Activated CD4-positive, alpha-beta memory T cell treated with anti-CD3 and anti-CD28 coated beads for 36 hours (primary cell): Measurements from ENCODE around the gene GALNT2. TPM values are rescaled to one million over a fixed set of nuclear protein-coding genes. Genes with fewer than 3 reads are reported as not detected.

Source experiments
- CTCF ChIA-PET: fragments of 350-600 bp; sonication (Branson Sonifier 250); formaldehyde crosslinking; loops from one replicate; lab custom pipeline; 2021; ENCODE audit warnings: antibody characterized with exemption, inconsistent platforms; lab: Charles Lee
- POLR2A ChIA-PET: fragments of 350-600 bp; sonication (Branson Sonifier 250); formaldehyde crosslinking; loops from one replicate; lab custom pipeline; 2021; ENCODE audit warnings: antibody characterized with exemption; lab: Charles Lee
- DNase-seq: peaks from one replicate; pipeline ENCODE4 v3.0.0-alpha.2; 2020
- H3K27ac Mint-ChIP-seq: one replicate; pipeline ENCODE4 v1.8.0; 2021; ENCODE audit warnings: mixed read lengths
- H3K27me3 Mint-ChIP-seq: one replicate; pipeline ENCODE4 v1.8.0; 2021; ENCODE audit warnings: mixed read lengths
- H3K36me3 Mint-ChIP-seq: one replicate; pipeline ENCODE4 v1.8.0; 2021; ENCODE audit warnings: mixed read lengths
- H3K4me1 Mint-ChIP-seq: one replicate; pipeline ENCODE4 v1.8.0; 2021; ENCODE audit warnings: low read depth, mixed read lengths
- H3K4me3 Mint-ChIP-seq: one replicate; pipeline ENCODE4 v1.8.0; 2021; ENCODE audit warnings: mild to moderate bottlenecking, mixed read lengths
- H3K9me3 Mint-ChIP-seq: one replicate; pipeline ENCODE4 v1.8.0; 2021; ENCODE audit warnings: mixed read lengths
- intact Hi-C: fragments of 100-400 bp; cut with micrococcal nuclease; formaldehyde crosslinking; loops from one replicate; pipeline ENCODE4 v1.15.1; 2023
- total RNA-seq, 2 experiments: library from RNA; stranded (reverse); gene quantifications; one replicate each; pipeline ENCODE4 v1.2.3, GENCODE V29; 2021

The GALNT2 gene
- total RNA-seq, 2 experiments from 2014 or later: 49.5 to 51.0 TPM

GRCh38 chr1:230084408-230085177 lies 17.6 kb downstream of the GALNT2 start:
- peaks cover 13% of the 10 kb centered on the region for H3K9me3 Mint-ChIP-seq
- H3K27me3 Mint-ChIP-seq: peaks cover 1% of the 10 kb centered on the region
- H3K4me1 Mint-ChIP-seq: peaks cover 61% of the 10 kb centered on the region
- ChIA-PET POLR2A (interaction anchor here (1.0 to 3.3 kb wide), 5 partner anchors 8 to 25 kb away, joined by 3 to 27 read pairs (median 5); partner anchors contain the start of gene GALNT2), CTCF (interaction anchor here (1.3 to 1.9 kb wide), 4 partner anchors 9 to 83 kb away, joined by 4 to 9 read pairs (median 5); no protein-coding TSS in a partner anchor)
- peak; percentile 90 for DNase-seq
- peak overlapping the region; percentile 78 for H3K27ac Mint-ChIP-seq
- intact Hi-C loops: loop anchor here (1.0 kb wide), 4 partner anchors 8 to 26 kb away; no protein-coding TSS in a partner anchor
- H3K36me3 Mint-ChIP-seq: peaks cover 21% of the 10 kb centered on the region
- H3K4me3 Mint-ChIP-seq: peak overlapping the region; percentile 33

DNA sequence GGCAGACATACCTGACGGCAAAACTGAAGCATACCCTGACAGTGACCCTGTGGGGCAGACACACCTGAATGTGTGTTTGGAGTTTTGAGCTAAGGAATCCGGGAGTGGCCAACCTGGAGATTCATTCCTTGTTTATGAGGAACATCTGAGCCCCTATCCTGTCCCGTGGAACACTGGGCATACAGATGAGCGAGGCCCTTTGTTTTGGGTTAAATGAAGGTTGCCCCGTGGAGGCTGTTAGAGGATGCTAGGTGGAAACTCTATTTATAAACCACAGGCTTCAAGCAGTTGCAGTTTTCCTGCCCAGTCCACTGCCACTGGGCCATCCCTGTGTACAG lies 18.1 kb downstream of the GALNT2 start:
- peaks cover 1% of the 10 kb centered on the region for H3K27me3 Mint-ChIP-seq
- peaks cover 23% of the 10 kb centered on the region for H3K36me3 Mint-ChIP-seq
- no peak overlapping the region for H3K27ac Mint-ChIP-seq
- no peak for DNase-seq
- ChIA-PET CTCF (interaction anchor here (1.3 to 1.9 kb wide), 2 partner anchors 9 to 19 kb away, joined by 4 to 9 read pairs; no protein-coding TSS in a partner anchor), POLR2A (interaction anchor here (1.0 to 3.3 kb wide), 4 partner anchors 9 to 24 kb away, joined by 3 to 27 read pairs (median 12); partner anchors contain the start of gene GALNT2)
- peaks cover 59% of the 10 kb centered on the region for H3K4me1 Mint-ChIP-seq
- peaks cover 13% of the 10 kb centered on the region for H3K9me3 Mint-ChIP-seq
- no peak overlapping the region for H3K4me3 Mint-ChIP-seq
- intact Hi-C loops: no loop called here

- no peak for DNase-seq
- ChIA-PET POLR2A (interaction anchor here (1.1 kb wide), 1 partner anchor 24 kb away, joined by 3 read pairs; no protein-coding TSS in a partner anchor), CTCF (interaction anchor here (1.3 kb wide), 1 partner anchor 10 kb away, joined by 4 read pairs; no protein-coding TSS in a partner anchor)
- Mint-ChIP-seq H3K4me3 (no peak overlapping the region), H3K4me1 (peaks cover 59% of the 10 kb centered on the region), H3K27me3 (peaks cover 1% of the 10 kb centered on the region), H3K9me3 (peaks cover 13% of the 10 kb centered on the region), H3K27ac (no peak overlapping the region), H3K36me3 (peaks cover 27% of the 10 kb centered on the region)
- intact Hi-C loops: no loop called here
These were observed 19.1 kb downstream of the GALNT2 start for GRCh38 chr1:230086151-230086550.

- Mint-ChIP-seq H3K4me1 (peaks cover 59% of the 10 kb centered on the region), H3K36me3 (peaks cover 35% of the 10 kb centered on the region), H3K27me3 (peaks cover 1% of the 10 kb centered on the region), H3K9me3 (peaks cover 13% of the 10 kb centered on the region), H3K4me3 (no peak overlapping the region), H3K27ac (no peak overlapping the region)
- POLR2A ChIA-PET: interaction anchor here (1.1 to 1.5 kb wide), 2 partner anchors 18 to 23 kb away, joined by 3 to 8 read pairs; no protein-coding TSS in a partner anchor
- CTCF ChIA-PET: interaction anchor here (1.3 kb wide), 1 partner anchor 17 kb away, joined by 3 read pairs; no protein-coding TSS in a partner anchor
- DNase-seq: no peak
- intact Hi-C loops: no loop called here
These were observed 20.1 kb downstream of the GALNT2 start for GRCh38 chr1:230087028-230087716.

GRCh38 chr1:230087717-230088105 lies 20.7 kb downstream of the GALNT2 start:
- peaks cover 8% of the 10 kb centered on the region for H3K9me3 Mint-ChIP-seq
- no peak for DNase-seq
- H3K36me3 Mint-ChIP-seq: peaks cover 33% of the 10 kb centered on the region
- peaks cover 56% of the 10 kb centered on the region for H3K4me1 Mint-ChIP-seq
- peaks cover under 1% of the 10 kb centered on the region for H3K27me3 Mint-ChIP-seq
- CTCF ChIA-PET: interaction anchor here (1.3 kb wide), 1 partner anchor 16 kb away, joined by 3 read pairs; no protein-coding TSS in a partner anchor
- H3K27ac Mint-ChIP-seq: no peak overlapping the region
- POLR2A ChIA-PET: interaction anchor here (1.5 kb wide), 1 partner anchor 17 kb away, joined by 8 read pairs; no protein-coding TSS in a partner anchor
- intact Hi-C loops: no loop called here
- H3K4me3 Mint-ChIP-seq: no peak overlapping the region

GRCh38 chr1:230090194-230090711 lies 23.2 kb downstream of the GALNT2 start:
- Mint-ChIP-seq H3K9me3 (no peaks in the 10 kb centered on the region), H3K36me3 (peaks cover 31% of the 10 kb centered on the region), H3K27ac (no peak overlapping the region), H3K27me3 (no peaks in the 10 kb centered on the region), H3K4me3 (no peak overlapping the region), H3K4me1 (peaks cover 31% of the 10 kb centered on the region)
- ChIA-PET CTCF (no interaction called here), POLR2A (no interaction called here)
- no peak for DNase-seq
- intact Hi-C loops: no loop called here

DNA sequence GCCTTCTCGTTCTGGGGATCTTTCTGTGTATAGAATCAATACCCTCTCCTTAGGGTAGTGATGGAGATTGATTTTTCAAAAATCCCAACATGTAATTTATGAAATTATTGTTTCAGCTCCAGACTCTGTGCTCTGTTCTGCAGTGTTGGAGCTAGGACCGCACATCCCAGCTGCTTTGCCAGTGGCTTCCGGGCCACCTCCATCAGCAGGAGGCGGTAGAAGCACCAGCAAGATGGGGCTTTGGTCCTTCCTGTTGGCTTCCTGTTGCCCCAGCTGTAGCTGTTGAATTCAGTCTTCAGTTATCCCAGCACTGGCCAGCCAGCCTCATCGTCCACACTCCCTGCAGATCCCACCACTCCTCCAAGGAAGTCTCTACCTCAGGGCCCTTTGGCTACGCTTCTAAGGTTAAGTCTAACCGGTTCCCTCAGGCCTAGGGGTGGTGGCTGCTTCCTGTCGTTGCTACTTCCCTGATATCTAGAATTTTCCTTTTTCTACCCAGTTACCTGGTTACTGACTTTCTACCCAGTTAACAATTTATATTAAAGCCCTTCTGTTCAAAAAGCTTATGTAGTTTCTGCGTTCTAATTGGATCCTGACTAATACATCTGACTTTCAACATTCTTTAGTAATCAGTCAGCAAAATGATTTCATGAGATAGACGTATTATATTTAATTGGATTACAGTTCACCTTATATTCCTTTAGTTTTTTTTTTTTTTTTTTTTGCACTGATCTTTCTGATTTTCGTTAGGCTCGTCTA lies 24.6 kb downstream of the GALNT2 start:
- H3K4me1 Mint-ChIP-seq: peaks cover 20% of the 10 kb centered on the region
- CTCF ChIA-PET: interaction anchor here (0.6 kb wide), 1 partner anchor 13 kb away, joined by 3 read pairs; no protein-coding TSS in a partner anchor
- no peaks in the 10 kb centered on the region for H3K27me3 Mint-ChIP-seq
- no peaks in the 10 kb centered on the region for H3K9me3 Mint-ChIP-seq
- DNase-seq: no peak
- intact Hi-C loops: no loop called here
- no peak overlapping the region for H3K27ac Mint-ChIP-seq
- peaks cover 36% of the 10 kb centered on the region for H3K36me3 Mint-ChIP-seq
- POLR2A ChIA-PET: no interaction called here
- no peak overlapping the region for H3K4me3 Mint-ChIP-seq

- Mint-ChIP-seq H3K4me3 (no peak overlapping the region), H3K27ac (no peak overlapping the region), H3K4me1 (no peaks in the 10 kb centered on the region), H3K9me3 (no peaks in the 10 kb centered on the region), H3K36me3 (peaks cover 36% of the 10 kb centered on the region), H3K27me3 (no peaks in the 10 kb centered on the region)
- intact Hi-C loops: no loop called here
- ChIA-PET CTCF (interaction anchor here (0.7 to 1.2 kb wide), 2 partner anchors 10 to 16 kb away, joined by 3 read pairs; no protein-coding TSS in a partner anchor), POLR2A (no interaction called here)
- DNase-seq: no peak
These were observed 27.7 kb downstream of the GALNT2 start for GRCh38 chr1:230094746-230095145.

DNA sequence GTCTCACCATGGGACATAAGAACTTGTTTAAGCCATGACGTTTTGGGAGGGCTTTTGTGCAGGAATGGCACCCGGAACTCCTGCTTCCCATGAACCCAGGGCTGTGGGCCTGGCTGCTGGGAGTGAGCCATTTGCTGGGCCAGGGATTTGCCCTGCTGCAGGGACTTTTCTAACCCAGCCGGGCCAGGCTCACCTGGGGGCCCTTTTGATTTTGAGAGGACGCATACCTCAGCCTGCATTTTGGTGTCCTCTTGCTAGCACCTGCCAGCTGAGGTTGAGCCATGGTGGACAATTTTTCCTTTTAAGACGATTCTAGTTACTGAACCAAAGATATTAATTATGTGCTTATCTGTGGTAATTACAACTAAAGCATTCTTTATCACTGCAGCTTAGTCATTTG lies 28.9 kb downstream of the GALNT2 start:
- Mint-ChIP-seq H3K4me3 (no peak overlapping the region), H3K27me3 (no peaks in the 10 kb centered on the region), H3K4me1 (no peaks in the 10 kb centered on the region), H3K9me3 (no peaks in the 10 kb centered on the region), H3K36me3 (peaks cover 27% of the 10 kb centered on the region), H3K27ac (no peak overlapping the region)
- no peak for DNase-seq
- ChIA-PET POLR2A (no interaction called here), CTCF (no interaction called here)
- intact Hi-C loops: no loop called here

DNA sequence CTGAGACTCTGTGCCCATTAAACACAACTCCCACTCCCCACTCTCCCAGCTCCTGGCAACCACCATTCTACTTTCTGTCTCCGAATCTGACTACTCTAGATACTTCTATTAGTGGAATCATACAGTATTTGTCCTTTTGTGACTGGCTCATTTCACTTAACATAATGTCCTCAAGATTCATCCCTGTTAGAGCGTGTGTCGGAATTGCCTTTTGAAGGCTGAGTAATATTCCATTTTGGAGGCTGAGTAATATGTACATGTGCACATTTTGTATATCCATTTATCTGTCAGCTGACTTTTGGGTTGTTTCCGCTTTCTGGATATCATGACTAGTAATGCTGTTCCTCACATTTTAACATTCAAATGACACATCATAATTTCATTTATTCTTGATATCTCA lies 30.3 kb downstream of the GALNT2 start:
- Mint-ChIP-seq H3K27me3 (no peaks in the 10 kb centered on the region), H3K4me1 (peaks cover 7% of the 10 kb centered on the region), H3K9me3 (no peaks in the 10 kb centered on the region), H3K4me3 (no peak overlapping the region), H3K27ac (no peak overlapping the region), H3K36me3 (peaks cover 18% of the 10 kb centered on the region)
- CTCF ChIA-PET: no interaction called here
- DNase-seq: no peak
- intact Hi-C loops: no loop called here
- POLR2A ChIA-PET: no interaction called here

DNA sequence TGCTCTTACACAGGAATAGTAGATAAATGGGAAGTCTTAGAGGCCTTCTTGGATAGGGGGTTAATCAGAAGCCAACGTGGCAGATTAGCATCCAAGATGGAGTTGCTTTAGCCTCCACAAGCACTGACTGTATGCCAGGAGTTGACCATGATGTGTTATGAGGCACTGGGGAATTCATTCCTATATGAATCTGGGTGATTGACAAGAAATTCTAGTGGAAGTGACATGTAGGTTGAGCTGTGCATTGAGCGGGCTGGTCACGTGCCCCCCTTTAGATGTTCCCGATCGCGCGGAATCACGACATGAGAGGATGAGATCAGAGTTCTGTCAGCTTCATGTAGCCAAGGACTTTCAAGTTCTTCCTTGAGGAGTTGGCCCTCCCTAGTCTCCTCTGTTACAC lies 31.7 kb downstream of the GALNT2 start:
- Mint-ChIP-seq H3K36me3 (peaks cover 16% of the 10 kb centered on the region), H3K27ac (no peak overlapping the region), H3K9me3 (no peaks in the 10 kb centered on the region), H3K4me1 (peaks cover 21% of the 10 kb centered on the region), H3K27me3 (no peaks in the 10 kb centered on the region), H3K4me3 (no peak overlapping the region)
- no peak for DNase-seq
- ChIA-PET POLR2A (no interaction called here), CTCF (no interaction called here)
- intact Hi-C loops: no loop called here
